ENCODE data around the gene CDK18. TPM values are rescaled to one million over a fixed set of nuclear protein-coding genes. Genes with fewer than 3 reads are reported as not detected.

CDK18 gene
- polyA plus RNA-seq, 1 experiment, result 0.83 TPM

DNA sequence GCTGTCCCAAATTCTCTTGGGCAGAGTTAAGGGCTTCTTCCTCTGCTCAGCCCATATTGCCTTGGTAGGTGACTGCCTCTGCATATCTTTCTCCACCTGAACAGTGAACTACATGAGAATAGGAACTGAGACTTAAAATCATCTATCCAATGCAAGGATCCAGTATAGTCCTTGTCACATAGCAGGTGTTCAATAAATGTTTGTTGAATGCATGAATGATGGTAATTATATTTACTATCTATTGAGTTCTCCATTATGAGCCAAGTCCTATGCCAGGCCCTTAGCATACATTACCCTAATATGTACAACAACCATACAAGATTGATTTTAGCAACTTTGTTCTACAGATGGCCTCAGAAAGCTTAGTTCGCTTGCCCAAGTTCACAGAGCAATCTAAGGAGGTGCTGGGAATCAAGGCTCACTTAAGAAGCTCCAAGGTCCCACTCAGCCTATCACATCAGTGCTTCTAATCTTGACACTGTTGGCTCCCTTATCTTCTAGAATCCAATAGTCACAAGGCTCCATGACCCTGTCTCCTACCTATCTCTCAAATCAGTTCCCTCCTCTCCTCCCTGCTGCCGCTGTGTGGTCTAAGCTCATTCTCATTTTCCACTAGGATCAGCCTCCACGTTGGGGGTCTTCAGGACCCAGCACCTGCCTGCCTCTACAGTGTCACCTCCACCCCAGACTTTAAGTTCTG is 2.2 kb upstream of the CDK18 start:
- Histone ChIP-seq H3K36me3 (ENCODE audit: control insufficient read depth, insufficient read depth, low read length) (no peaks in the 10 kb centered on the region), H3K4me3 (ENCODE audit: low read depth, low read length) (no peak overlapping the region), H3K27me3 (ENCODE audit: control insufficient read depth, insufficient read depth, low read length) (peaks cover 32% of the 10 kb centered on the region)
- DNase-seq (ENCODE audit: low read depth), result no peak
- ChIA-PET CTCF (interaction anchor here (0.6 to 37.0 kb wide), 4 partner anchors 10 to 126 kb away, joined by 3 to 819 read pairs (median 10); no protein-coding TSS in a partner anchor), POLR2A (no interaction called here)
- TF ChIP-seq CTCF (IDR thresholded peaks at IDR 0.05; ENCODE audit: insufficient read depth, low read depth, low read length), result no peak

DNA sequence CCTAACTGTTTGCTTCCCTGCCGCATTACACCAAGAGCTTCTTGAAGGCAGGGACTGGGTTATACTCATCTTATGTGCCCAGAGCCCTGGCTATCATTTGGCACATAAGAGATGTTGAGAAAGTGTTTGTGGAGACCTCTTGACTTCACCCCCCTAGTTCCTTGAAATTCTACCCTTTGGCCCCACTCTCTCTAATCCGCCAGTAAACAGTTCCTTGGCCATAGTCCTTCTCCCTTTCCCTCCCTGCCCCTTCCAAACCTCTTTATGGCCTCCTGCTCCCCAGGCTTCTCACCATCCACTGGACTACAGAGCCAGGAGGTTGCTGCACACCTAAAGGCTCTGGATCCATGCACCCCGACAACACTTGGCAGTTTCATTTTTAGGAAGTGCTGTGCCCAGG is 1.5 kb upstream of the CDK18 start:
- CTCF ChIA-PET, result interaction anchor here (0.6 to 37.0 kb wide), 4 partner anchors 11 to 127 kb away, joined by 3 to 819 read pairs (median 10); no protein-coding TSS in a partner anchor
- H3K27me3 ChIP-seq (ENCODE audit: control insufficient read depth, insufficient read depth, low read length), result peaks cover 28% of the 10 kb centered on the region
- H3K36me3 ChIP-seq (ENCODE audit: control insufficient read depth, insufficient read depth, low read length), result no peaks in the 10 kb centered on the region
- DNase-seq (ENCODE audit: low read depth), result no peak
- POLR2A ChIA-PET, result no interaction called here
- no peak overlapping the region for H3K4me3 ChIP-seq (ENCODE audit: low read depth, low read length)
- TF ChIP-seq CTCF (IDR thresholded peaks at IDR 0.05; ENCODE audit: insufficient read depth, low read depth, low read length), result no peak

- Histone ChIP-seq H3K36me3 (ENCODE audit: control insufficient read depth, insufficient read depth, low read length) (no peaks in the 10 kb centered on the region), H3K27me3 (ENCODE audit: control insufficient read depth, insufficient read depth, low read length) (peaks cover 30% of the 10 kb centered on the region), H3K4me3 (ENCODE audit: low read depth, low read length) (peak overlapping the region; percentile 42)
- DNase-seq (ENCODE audit: low read depth), result no peak
- CTCF ChIA-PET, result interaction anchor here (0.6 to 37.0 kb wide), 5 partner anchors 13 to 151 kb away, joined by 3 to 819 read pairs (median 3); no protein-coding TSS in a partner anchor
- POLR2A ChIA-PET, result interaction anchor here (0.7 kb wide), 1 partner anchor 1524 kb away, joined by 3 read pairs; no protein-coding TSS in a partner anchor
- peak; percentile 15; the same call in 1 of the 2 replicates for TF ChIP-seq CTCF (IDR thresholded peaks at IDR 0.05; ENCODE audit: insufficient read depth, low read depth, low read length)
Observed at GRCh38 chr1:205505076-205505729, 734 bp downstream of the CDK18 start.

- Histone ChIP-seq H3K36me3 (ENCODE audit: control insufficient read depth, insufficient read depth, low read length) (no peaks in the 10 kb centered on the region), H3K27me3 (ENCODE audit: control insufficient read depth, insufficient read depth, low read length) (peaks cover 30% of the 10 kb centered on the region), H3K4me3 (ENCODE audit: low read depth, low read length) (no peak overlapping the region)
- DNase-seq (ENCODE audit: low read depth), result no peak
- ChIA-PET POLR2A (interaction anchor here (0.7 kb wide), 1 partner anchor 1523 kb away, joined by 3 read pairs; no protein-coding TSS in a partner anchor), CTCF (interaction anchor here (0.6 to 37.0 kb wide), 3 partner anchors 13 to 19 kb away, joined by 3 to 819 read pairs (median 16); no protein-coding TSS in a partner anchor)
- no peak for TF ChIP-seq CTCF (IDR thresholded peaks at IDR 0.05; ENCODE audit: insufficient read depth, low read depth, low read length)
Observed at GRCh38 chr1:205505791-205506190, 1.3 kb downstream of the CDK18 start.

Data from BJ (cell line).